Fibroblast of lung (primary cell): ENCODE results near the gene COX14.

ENCODE experiments used
- CTCF ChIP-seq, 2 donors: IDR thresholded peaks in 1 of 2; conservative IDR thresholded peaks in 1 of 2; 1 replicate in 1 of 2; 2 replicates in 1 of 2; pipeline ENCODE4 v1.5.1; 2011 to 2012; ENCODE audit warnings: low read length in 2 of 2, control low read depth in 1 of 2, inconsistent platforms in 1 of 2, low read depth in 1 of 2, mild to moderate bottlenecking in 1 of 2
- EZH2 ChIP-seq: IDR thresholded peaks from 2 replicates; pipeline ENCODE4 v1.5.1; 2012; ENCODE audit warnings: low read length, control low read depth, mild to moderate bottlenecking; ENCODE audit errors: missing control alignments

DNA sequence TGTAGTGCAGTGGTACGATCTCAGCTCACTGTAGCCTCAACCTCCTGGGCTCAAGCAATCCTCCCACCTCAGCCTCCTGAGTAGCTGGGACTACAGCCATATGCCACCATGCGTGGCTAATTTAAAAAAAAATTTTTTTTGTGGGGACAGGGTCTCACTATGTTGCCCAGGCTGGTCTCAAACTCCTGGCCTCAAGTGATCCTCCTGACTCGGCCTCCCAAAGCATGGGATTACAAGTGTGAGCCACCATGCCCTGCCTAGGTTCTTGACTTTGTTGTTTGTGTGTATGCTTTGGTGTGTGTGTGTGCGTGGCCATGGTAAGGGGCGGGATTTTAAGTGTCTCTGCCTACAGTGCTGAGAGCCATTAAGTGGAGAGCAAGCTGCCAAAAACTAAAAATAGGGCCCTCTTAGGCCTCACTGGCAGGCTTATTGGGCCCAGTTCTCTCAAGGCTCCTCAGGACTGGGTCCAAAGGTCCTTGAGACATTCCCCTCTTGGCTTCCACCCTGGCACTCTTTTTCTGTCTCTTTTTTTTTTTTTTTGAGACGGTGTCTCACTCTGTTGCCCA is 5.1 kb downstream of the COX14 start:
- no peak for TF ChIP-seq CTCF (conservative IDR thresholded peaks at IDR 0.05 in 1 of 2, IDR thresholded peaks at IDR 0.05 in 1 of 2; ENCODE audit: low read depth in 1 of 2, low read length in 2 of 2)
- no peak for TF ChIP-seq EZH2
